Kidney (tissue), 14 donors: ENCODE results near the gene ADGRA3. TPM values are rescaled to one million over a fixed set of nuclear protein-coding genes. Genes with fewer than 3 reads are reported as not detected.
A peak's percentile ranks its signal among the peaks of the same experiment; 100 is the strongest.

ENCODE experiments used
- DNase-seq, 5 donors: peaks; one replicate each; pipeline ENCODE4 v3.0.0-alpha.2; 2013 to 2020
- FAIRE-seq: peaks from 2 replicates; lab custom pipeline; 2012; peaks lifted over from hg19 to GRCh38; lab: Jason Lieb, UNC
- H3K27ac ChIP-seq, 2 donors: one replicate each; pipeline ENCODE4 v1.7.0; 2013; ENCODE audit warnings: low read depth in 2 of 2, low read length in 2 of 2, inconsistent platforms in 1 of 2
- H3K27me3 ChIP-seq: one replicate; pipeline ENCODE4 v1.7.1; 2013; ENCODE audit warnings: low read length, inconsistent platforms; ENCODE audit not compliant: control insufficient read depth, insufficient read depth
- H3K36me3 ChIP-seq, 3 donors: one replicate each; pipeline versions ENCODE4 v1.7.0 to v1.7.1; 2013; ENCODE audit warnings: low read length in 3 of 3, control low read depth in 1 of 3, inconsistent platforms in 1 of 3; ENCODE audit not compliant: insufficient read depth in 3 of 3, control insufficient read depth in 2 of 3
- H3K4me1 ChIP-seq, 3 donors: one replicate each; pipeline versions ENCODE4 v1.7.0 to v1.7.1; 2013; ENCODE audit warnings: low read length in 3 of 3, inconsistent platforms in 1 of 3, low read depth in 1 of 3; ENCODE audit not compliant: control insufficient read depth in 2 of 3, insufficient read depth in 2 of 3
- H3K4me3 ChIP-seq, 3 donors: one replicate each; pipeline versions ENCODE4 v1.7.0 to v1.8.1; 2013; ENCODE audit warnings: low read length in 3 of 3, control low read depth in 1 of 3, inconsistent platforms in 1 of 3
- H3K9ac ChIP-seq, 3 donors: one replicate each; pipeline versions ENCODE4 v1.7.0 to v1.7.1; 2013; ENCODE audit warnings: low read length in 3 of 3, control low read depth in 1 of 3, inconsistent platforms in 1 of 3
- H3K9me3 ChIP-seq, 3 donors: one replicate each; pipeline versions ENCODE4 v1.7.0 to v1.7.1; 2013; ENCODE audit warnings: low read length in 3 of 3, control low read depth in 1 of 3, inconsistent platforms in 1 of 3; ENCODE audit not compliant: control insufficient read depth in 2 of 3, insufficient read depth in 1 of 3
- intact Hi-C: fragments of 100-400 bp; cut with DNase I; formaldehyde crosslinking; loops from one replicate; pipeline ENCODE4 v1.11.1; 2022
- polyA plus RNA-seq: library from polyadenylated mRNA; stranded (reverse); fragments of 350-450 nt; fragmentation: Illumina TruSeq; extraction: RNeasy Lipid Tissue Mini Kit (QIAGEN cat#74804); gene quantifications from one replicate; pipeline ENCODE4 v1.2.3, GENCODE V29; 2014; ENCODE audit warnings: low read depth, low replicate concordance; ENCODE audit not compliant: insufficient read depth
- total RNA-seq: library from RNA; stranded (reverse); fragmentation: NEBNext Ultra II Directional; extraction: Animal tissue kit (Norgen Biotek cat#: 25700); gene quantifications from one replicate; pipeline ENCODE4 v1.2.1, GENCODE V29; 2021
- TF ChIP-seq, protein P1 (sequence below): IDR thresholded peaks from 3 replicates; pipeline ENCODE4 v1.5.1; 2012; ENCODE audit warnings: mild to moderate bottlenecking, moderate library complexity, borderline replicate concordance; ENCODE audit not compliant: insufficient read depth; ENCODE audit errors: extremely low read depth
- donor health status: control.
- donor health status: control.
- donor health status: control.
- donor health status: control.
- donor health status: control.
- donor health status: DM: yes; HTN: yes; CAD: no.
- donor health status: Normal renal cell carcinoma (clear cell type).

Gene ADGRA3
- total and polyA plus RNA-seq, 2 donors from 2014 or later, result 8.2 to 28.7 TPM

GRCh38 chr4:22515145-22515887 is 550 bp downstream of the ADGRA3 start:
- Histone ChIP-seq H3K27me3 (no peaks in the 10 kb centered on the region), H3K27ac (peak overlapping the region; percentile 26 to 54), H3K4me1 (peaks cover 2 to 9% (median 8%) of the 10 kb centered on the region in 3 donors), H3K4me3 (peak overlapping the region; percentile 58 to 92 (median 82)), H3K36me3 (no peaks in the 10 kb centered on the region), H3K9me3 (no peaks in the 10 kb centered on the region), H3K9ac (peak overlapping the region; percentile 27 to 80 (median 43))
- TF ChIP-seq, protein P1, sequence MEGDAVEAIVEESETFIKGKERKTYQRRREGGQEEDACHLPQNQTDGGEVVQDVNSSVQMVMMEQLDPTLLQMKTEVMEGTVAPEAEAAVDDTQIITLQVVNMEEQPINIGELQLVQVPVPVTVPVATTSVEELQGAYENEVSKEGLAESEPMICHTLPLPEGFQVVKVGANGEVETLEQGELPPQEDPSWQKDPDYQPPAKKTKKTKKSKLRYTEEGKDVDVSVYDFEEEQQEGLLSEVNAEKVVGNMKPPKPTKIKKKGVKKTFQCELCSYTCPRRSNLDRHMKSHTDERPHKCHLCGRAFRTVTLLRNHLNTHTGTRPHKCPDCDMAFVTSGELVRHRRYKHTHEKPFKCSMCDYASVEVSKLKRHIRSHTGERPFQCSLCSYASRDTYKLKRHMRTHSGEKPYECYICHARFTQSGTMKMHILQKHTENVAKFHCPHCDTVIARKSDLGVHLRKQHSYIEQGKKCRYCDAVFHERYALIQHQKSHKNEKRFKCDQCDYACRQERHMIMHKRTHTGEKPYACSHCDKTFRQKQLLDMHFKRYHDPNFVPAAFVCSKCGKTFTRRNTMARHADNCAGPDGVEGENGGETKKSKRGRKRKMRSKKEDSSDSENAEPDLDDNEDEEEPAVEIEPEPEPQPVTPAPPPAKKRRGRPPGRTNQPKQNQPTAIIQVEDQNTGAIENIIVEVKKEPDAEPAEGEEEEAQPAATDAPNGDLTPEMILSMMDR, result no peak
- intact Hi-C loops, result no loop called here
- peak; percentile 77 to 90 (median 86) for DNase-seq
- FAIRE-seq, result no peak

DNA sequence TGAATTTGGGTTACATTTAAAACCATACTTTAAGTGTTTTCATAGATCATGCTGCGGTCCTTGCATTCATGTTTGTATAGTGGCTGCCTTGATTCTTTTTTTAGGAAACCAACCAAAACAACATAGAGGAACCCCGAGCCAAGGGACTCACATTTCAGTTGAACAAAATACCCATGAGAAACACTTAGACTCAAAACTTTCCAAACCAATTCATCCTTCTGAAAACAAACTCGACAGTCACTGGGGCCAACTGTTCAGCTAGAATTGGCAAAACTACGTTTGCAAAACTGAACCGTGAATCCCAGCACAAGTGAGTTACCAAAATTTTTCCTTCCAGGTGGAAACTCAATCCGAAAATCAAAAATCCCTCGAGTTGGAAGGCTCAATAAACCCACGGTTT is 1.4 kb downstream of the ADGRA3 start:
- H3K9ac ChIP-seq, result peak overlapping the region; percentile 27 to 80 (median 43)
- H3K9me3 ChIP-seq, result no peaks in the 10 kb centered on the region
- H3K27ac ChIP-seq, result peak overlapping the region; percentile 26 to 54
- FAIRE-seq (no peak), DNase-seq (peak in 1 of 5 donors; percentile 24)
- TF ChIP-seq, protein P1, result no peak
- no peaks in the 10 kb centered on the region for H3K36me3 ChIP-seq
- peaks cover 2 to 9% (median 8%) of the 10 kb centered on the region in 3 donors for H3K4me1 ChIP-seq
- H3K4me3 ChIP-seq, result peak overlapping the region; percentile 58 to 92 (median 82)
- intact Hi-C loops, result no loop called here
- H3K27me3 ChIP-seq, result no peaks in the 10 kb centered on the region

- no peaks in the 10 kb centered on the region for H3K9me3 ChIP-seq
- H3K27me3 ChIP-seq, result no peaks in the 10 kb centered on the region
- no peaks in the 10 kb centered on the region for H3K36me3 ChIP-seq
- intact Hi-C loops, result no loop called here
- H3K9ac ChIP-seq, result no peak overlapping the region
- peak in 2 of 5 donors; percentile 12 to 21 for DNase-seq
- TF ChIP-seq, protein P1, result no peak
- peak overlapping the region; percentile 58 to 92 (median 82) for H3K4me3 ChIP-seq
- H3K4me1 ChIP-seq, result peaks cover 2 to 9% (median 8%) of the 10 kb centered on the region in 3 donors
- H3K27ac ChIP-seq, result no peak overlapping the region
- no peak for FAIRE-seq
Observed at GRCh38 chr4:22514001-22514400, 1.9 kb downstream of the ADGRA3 start.
